ENCODE data around the gene LGI4.

DNA sequence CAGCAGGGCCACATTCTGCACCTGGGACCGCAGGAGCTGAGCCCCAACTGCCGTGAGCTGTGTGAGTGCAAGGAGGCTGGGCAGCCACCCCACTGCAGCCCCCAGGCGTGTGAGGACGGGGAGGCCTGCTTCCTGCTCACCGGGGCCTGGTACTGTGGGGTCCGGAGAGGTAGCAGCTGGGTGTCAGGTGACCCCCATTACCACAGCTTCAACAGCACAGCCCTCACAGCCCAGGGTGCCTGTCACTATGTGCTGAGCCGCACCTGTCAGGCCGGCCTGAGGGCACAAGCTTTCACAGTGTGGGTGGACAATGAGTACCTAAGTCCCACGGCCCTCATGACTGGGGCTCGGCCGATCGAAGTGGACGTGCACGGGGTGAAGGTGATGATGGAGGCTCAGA, 55.0 kb downstream of the LGI4 start:
- TF ChIP-seq, protein P1, sequence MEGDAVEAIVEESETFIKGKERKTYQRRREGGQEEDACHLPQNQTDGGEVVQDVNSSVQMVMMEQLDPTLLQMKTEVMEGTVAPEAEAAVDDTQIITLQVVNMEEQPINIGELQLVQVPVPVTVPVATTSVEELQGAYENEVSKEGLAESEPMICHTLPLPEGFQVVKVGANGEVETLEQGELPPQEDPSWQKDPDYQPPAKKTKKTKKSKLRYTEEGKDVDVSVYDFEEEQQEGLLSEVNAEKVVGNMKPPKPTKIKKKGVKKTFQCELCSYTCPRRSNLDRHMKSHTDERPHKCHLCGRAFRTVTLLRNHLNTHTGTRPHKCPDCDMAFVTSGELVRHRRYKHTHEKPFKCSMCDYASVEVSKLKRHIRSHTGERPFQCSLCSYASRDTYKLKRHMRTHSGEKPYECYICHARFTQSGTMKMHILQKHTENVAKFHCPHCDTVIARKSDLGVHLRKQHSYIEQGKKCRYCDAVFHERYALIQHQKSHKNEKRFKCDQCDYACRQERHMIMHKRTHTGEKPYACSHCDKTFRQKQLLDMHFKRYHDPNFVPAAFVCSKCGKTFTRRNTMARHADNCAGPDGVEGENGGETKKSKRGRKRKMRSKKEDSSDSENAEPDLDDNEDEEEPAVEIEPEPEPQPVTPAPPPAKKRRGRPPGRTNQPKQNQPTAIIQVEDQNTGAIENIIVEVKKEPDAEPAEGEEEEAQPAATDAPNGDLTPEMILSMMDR (IDR thresholded peaks at IDR 0.05; ENCODE audit: insufficient read depth, low read length, poor library complexity, severe bottlenecking): no peak
- no peak for TF ChIP-seq EZH2phosphoT487 (conservative IDR thresholded peaks at IDR 0.05; ENCODE audit: low read length)
